Hepatic stellate cell (primary cell): ENCODE data around the gene TMEM94.
"Not testable (repeated sequence)": the region's sequence is repeated elsewhere in the genome, so short reads cannot be mapped to it uniquely, and the experiment has no call there.

Experiments
- DNase-seq: peaks from one replicate; pipeline ENCODE4 v3.0.0; 2011; ENCODE audit warnings: low spot score

The TMEM94 gene

DNA sequence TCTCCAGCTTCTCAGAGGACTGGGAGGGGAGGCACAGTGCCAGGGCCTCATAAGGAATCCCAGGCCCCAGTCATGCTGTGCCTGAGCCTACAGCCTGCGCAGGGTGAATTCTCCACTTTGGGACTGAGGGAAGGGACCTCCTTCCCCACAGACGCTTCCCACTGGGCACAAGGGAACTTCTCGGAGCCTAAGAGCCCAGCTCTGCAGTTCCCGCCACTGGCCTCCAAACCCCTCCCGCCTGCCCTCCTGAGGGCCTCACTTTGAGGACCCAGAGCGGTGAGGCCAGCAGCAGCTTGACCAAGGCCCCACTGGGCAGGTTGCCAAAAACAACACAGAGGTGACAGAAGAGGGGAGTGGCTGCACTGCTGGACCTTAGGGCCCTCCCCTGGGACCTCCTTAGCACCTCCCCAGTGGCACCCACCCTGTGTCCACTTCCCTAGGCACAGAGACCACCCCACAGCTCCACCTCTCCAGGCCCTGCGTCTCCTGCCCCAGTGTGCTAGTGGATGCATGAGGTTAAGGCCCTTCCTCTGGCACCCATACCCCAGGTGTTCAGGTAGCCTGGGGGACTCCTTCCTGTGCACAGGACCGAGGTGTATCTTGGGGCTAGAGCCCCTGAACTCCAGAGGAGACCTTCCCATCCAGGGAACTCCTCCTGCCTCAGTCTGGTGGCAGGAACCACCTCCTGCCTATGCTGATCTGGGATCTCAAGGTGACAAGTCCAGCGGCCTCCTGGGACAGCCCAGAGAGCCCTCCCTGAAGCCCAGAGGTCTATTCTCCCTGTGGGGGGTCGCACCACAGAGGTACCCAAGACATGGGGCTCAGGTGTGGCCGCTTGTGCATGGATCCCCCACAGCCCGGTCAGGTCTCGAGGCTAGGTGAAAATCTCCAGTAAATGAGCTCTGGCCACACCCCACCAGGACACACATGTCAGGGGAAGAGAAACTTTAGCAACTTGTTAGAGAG, 55.5 kb downstream of the TMEM94 start:
- no peak for DNase-seq

DNA sequence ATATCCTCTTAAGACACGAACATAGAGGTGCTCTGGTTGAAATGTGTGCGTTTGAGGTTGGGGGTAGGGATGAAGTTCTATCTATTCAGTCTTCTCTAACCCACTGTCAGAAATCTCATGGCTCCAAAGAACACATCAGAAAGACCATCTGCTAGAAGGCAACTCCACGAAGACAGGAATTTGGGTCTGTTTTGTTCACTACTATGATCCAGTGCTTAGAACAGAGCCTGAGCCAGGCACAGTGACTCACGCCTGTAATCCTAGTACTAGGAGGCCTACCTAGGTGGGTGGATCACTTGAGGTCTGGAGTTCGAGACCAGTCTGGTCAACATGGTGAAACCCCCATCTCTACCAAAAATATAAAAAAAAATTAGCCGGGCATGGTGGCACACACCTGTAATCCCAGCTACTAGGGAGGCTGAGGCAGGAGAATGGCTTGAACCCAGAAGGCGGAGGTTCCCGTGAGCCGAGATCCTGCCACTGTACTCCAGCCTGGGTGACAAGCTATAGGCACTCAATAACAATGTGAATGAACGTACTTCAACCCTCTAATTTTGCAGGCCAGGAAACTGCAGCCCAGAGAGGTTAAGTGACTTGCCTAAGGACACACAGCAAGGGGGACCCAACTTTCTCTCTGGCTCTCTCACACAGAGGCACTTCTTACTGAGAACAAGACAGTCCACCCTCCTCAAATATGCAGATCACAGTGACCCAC, 56.6 kb downstream of the TMEM94 start:
- no peak for DNase-seq

DNA sequence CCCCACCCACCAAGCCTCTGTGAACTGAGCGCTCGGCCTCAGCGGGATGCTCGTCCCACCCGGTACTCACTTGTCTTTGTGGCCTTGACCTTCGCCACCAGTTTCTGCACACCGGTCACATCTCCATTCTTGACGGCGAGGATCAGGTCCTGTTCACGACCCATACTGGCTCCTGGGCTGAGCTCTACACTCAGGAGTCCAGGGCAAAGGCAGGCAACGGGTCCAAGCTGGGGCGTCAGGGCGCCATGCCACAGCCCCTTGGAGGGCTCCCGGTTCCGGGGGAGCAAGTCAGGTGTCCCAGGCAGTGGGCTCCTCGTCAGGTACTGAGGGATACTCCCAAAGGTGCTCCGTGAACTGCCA, 57.2 kb downstream of the TMEM94 start:
- no peak for DNase-seq

DNA sequence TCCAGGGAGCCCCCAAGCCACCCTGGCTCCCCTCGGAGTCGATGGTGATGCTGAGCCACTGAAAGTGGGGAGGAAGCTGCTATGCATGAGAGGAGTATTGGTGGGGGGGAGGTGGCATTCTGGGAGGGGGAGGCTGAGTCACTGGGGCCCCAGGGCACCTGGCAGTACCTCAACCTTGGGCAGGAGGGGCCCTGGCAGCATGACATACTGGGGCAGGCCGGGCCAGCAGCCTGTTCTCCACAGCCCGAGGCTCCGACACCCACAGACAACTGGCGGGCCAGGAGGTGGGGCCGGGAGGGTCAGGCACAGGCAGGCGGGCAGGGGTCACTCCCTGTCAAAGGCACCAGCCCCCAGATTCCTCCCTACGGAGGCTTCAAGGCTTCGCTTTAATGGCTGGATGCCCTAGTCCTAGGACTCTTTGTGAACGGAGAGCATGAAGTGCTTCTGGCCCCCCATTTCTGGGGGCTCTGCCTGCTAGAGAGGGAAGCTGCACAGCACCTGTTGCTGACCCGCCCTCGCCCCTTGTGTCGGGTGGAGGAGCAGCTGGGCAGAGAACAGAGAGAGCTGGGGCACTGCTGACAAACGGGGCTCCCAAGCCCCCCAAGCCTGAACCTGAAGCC, 58.0 kb downstream of the TMEM94 start:
- DNase-seq = no peak

DNA sequence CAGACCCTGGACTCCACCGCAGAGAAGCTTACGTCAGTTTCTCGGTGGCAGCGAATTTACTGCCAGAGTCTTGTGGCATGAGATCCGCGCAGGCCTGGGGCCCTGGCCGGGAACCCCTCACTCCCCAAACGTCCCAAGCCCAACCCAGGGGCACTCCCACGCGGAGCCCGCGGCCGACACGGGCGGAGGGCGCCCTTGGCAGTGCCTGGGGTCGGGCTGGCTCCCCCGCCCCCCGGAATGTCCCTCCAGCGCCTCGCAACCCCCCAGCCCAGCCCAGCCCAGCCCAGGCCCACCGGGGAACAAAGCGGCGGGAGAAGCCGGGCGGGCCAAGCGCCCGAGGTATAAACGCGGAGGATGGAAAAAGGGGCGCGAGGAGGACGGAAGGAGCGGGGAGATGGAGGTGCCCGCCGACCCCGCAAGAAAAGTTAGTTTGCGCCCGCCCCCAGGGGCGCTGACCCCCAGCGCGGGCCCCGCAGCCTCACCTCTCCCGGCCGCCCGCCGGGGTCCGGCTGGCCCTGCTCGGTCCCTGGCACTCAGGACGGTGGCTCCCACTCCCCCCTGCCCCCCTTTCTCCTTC, 58.6 kb downstream of the TMEM94 start:
- peak; percentile 57 for DNase-seq

DNA sequence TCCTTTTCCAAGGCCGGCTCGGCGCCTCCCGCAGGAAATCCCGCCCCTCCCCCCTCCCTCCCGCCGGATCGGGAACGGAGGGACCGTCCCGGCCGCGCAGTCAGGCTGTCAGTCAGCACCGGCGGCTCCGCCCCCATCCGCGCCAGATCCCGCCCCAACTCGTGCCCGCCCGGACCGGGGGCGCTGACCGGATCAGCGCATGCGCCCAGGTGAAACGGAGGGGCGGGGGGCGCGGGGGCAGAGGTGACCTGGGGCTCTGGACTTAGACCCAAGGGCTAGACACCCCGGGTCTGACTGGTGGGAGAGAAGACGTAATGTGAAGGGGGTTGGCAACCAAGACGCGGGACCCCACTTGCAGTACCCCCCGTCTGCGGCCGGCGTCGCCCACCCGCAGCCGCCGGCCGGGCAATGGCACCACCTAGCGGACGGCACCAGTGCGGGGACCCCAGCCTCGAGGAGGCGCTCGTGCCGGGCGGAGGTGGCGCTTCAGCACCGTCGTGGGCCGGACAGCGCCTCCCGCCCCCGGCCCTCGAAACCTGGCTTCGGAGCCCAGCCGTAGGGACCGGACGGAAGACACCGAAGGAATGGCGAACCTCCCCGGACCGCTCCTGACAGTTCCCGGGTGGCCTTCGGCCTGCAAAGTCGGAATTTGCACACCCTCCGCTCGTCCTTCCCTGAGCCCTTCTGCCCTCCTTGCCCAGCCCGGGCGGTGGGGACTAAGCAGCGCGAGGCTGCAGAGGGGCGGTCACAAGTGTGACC, 59.2 kb downstream of the TMEM94 start, which contains the start of gene CASKIN2:
TSS of gene CASKIN2 (minus strand) at position 42 of the 759 bp plus-strand sequence. CDS start 1,733 bp downstream, outside the sequence.
- peak; percentile 100 for DNase-seq

DNA sequence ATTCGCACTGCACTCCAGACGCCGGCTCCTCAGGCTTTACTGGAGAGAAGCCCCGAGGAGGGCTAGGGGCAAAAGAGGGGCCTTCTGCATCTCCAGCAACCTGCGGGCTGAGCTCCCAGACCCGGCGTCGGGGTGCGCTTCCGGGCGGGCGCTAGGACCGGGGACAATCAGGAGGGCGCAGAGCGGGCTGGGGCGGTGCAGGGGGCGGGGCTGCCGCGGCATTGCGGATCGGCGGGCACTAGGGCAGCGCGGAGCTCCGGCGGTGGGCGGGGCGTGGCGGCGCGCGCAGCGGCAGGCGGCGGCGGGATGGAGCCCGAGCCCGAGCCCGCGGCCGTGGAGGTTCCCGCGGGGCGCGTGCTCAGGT, 59.8 kb downstream of the TMEM94 start, which contains the start of gene TSEN54:
TSS of gene TSEN54 (plus strand) at position 274 of the 364 bp plus-strand sequence. CDS start at position 307, 33 bp downstream.
- peak; percentile 98 for DNase-seq

DNA sequence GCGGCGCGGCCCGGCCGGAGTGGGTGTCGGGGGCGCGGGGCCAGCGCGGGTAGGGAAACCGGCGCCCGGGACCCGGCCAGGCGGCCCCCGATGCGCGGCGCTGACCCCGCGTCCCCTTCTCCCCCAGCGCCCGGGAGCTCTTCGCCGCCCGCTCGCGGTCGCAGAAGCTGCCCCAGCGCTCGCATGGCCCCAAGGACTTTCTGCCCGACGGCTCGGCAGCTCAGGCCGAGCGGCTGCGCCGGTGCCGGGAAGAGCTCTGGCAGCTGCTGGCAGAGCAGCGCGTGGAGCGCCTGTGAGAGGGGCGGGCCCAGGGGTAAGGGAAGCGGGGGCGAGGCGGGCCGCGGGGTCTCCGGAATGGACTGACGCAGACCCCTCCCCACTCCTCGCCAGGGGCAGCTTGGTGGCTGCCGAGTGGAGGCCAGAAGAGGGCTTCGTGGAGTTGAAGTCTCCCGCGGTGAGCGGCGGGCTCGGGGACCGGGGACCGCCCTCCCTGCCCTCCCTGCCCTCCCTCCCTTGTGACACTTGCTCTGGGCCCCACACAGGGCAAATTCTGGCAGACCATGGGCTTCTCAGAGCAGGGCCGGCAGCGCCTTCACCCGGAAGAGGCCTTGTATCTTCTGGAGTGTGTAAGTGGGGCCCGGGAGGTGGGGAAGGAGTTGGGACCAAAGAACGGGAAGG, 60.3 kb downstream of the TMEM94 start:
- peak; percentile 58 for DNase-seq

DNA sequence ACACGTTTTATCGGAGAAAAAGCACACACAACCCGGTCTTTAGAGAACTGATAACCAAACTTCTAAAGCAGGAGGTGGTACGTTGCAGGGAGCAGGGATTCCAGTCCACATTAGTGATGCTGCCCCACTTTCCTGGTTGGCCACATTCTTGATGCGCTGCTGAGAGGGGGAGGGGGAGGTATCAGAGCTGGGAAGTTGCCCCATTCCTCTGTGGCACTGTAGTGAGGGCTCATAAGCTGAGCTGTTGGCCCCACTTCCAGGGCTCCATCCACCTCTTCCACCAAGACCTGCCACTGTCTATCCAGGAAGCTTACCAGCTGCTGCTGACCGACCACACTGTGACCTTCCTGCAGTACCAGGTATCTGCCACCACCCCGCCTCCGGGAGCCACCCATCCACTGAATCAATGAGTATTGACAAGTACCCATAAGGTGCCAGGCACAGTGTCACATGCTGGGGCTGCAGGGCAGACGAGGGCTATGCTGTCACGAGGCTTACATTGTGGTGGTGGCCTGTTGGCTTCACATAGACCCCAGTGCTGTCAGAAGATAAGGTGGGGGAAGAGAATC, 60.9 kb downstream of the TMEM94 start:
- DNase-seq = no peak

DNA sequence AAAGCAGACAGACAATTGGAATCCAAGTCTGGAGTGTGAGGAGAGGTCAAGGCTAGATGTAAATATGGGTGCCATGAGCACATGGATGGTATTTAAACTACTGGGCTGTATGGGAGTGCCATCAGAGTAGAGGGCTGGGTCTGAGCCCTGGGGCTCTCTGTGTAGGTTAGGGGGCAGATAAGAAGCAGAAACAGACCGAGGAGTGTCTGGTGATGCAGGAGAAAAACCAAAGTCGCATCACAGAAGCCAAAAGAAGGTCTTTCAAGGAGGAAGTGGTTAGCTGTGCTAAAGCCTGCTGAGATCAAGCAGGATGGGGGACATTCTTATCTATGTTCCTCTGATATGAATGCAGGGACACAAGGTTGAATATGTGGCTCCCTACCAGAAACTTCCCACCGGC, 61.8 kb downstream of the TMEM94 start:
- DNase-seq = no peak

DNA sequence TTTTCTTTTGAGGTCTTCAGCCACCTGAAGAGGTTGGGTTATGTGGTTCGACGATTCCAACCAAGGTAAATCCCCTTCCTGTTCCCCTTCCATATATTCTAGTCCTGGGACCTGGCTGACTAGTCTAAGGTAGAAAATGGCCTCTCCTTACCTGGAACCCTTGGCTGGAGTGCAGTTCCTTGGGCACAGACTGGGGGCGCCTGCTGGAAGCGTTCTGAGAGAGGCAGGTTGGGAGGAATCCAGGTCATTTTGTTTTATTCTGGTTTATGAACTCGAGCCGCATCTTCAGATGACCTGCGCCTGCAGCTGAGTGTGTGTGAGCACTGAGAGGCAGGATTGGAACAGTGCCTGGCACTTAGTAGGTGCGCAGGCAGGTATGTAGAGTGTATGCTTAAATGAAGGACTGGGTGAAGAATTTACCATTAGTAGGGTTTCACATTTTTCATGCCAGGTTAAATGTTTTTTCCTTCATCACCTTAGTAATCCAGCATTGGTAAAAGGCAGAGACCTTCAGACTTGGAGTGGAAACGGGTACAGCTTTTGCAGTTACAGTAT, 62.6 kb downstream of the TMEM94 start:
- DNase-seq = no peak

DNA sequence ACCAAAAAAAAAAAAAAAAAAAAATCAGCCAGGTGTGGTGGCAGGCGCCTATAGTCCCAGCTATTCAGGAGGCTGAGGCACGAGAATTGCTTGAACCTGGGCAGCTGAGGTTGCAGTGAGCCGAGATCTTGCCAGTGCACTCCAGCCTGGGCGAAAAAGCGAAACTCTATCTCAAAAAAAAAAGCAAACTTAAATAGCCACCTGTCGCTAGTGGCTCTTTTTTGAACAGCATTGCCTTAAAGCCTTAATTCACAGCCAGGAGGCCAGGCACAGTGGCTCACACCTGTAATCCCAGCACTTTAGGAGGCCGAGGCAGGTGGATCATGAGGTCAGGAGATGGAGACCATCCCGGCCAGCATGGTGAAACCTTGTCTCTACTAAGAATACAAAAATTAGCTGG, 64.0 kb downstream of the TMEM94 start:
- not testable (repeated sequence) for DNase-seq

DNA sequence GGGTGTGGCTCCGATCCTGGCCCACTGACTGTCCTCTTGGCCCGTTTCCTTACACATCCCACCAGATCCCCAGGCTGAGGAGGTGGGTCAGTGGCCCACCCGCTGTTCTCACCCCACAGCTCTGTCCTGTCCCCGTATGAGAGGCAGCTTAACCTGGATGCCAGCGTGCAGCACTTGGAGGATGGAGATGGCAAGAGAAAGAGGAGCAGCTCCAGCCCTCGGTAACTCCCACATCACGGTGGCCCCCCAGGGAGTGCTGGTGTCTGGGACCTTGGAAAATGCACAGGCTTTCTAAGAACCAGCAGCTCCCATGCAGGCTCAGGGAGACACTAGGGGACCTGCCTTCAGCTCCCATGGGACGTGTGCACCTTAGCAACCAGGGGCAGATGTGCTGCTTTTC, 64.9 kb downstream of the TMEM94 start:
- no peak for DNase-seq

DNA sequence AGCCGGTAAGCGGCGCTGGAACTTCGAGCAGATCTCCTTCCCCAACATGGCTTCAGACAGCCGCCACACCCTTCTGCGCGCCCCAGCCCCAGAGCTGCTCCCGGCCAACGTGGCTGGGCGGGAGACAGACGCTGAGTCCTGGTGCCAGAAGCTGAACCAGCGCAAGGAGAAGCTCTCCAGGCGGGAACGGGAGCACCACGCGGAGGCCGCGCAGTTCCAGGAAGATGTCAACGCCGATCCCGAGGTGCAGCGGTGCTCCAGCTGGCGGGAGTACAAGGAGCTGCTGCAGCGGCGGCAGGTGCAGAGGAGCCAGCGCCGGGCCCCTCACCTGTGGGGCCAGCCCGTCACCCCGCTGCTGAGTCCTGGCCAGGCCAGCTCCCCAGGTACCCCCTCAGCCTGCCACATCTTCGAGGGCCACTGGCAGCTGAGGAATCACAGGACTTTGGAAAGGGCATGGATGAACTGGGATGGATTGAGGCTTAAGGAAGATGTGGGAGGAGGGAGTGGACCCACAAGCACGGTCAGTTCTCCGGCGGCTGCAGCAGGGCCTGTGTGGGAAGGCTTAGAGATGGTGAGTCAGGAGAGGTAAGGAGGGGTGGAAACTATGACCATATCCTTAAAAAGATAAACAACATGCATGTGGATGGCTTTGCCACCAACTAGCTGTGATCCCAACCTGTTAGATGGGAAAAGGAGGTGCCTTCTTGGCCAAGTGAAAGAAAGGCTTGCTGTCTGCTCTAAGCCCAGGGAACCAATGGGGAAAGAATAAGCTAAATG, 65.7 kb downstream of the TMEM94 start:
- no peak for DNase-seq

DNA sequence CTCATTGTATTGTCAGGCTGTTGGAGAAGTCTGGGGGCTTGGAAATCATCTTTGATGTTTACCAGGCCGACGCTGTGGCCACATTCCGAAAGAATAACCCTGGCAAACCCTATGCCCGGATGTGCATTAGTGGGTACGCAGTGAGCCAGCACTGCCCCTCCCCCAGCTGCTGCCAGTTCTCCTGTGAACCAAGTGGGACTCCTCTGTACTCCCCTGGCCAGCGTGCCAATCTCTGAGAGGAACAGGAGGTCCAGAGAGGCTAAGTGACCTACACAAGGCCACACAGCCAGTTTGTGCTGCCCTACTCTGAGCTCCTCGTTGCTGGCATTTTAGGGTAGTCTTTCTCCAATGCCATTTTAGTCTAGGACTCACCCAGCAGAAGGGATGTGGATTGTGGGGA, 67.2 kb downstream of the TMEM94 start:
- no peak for DNase-seq

DNA sequence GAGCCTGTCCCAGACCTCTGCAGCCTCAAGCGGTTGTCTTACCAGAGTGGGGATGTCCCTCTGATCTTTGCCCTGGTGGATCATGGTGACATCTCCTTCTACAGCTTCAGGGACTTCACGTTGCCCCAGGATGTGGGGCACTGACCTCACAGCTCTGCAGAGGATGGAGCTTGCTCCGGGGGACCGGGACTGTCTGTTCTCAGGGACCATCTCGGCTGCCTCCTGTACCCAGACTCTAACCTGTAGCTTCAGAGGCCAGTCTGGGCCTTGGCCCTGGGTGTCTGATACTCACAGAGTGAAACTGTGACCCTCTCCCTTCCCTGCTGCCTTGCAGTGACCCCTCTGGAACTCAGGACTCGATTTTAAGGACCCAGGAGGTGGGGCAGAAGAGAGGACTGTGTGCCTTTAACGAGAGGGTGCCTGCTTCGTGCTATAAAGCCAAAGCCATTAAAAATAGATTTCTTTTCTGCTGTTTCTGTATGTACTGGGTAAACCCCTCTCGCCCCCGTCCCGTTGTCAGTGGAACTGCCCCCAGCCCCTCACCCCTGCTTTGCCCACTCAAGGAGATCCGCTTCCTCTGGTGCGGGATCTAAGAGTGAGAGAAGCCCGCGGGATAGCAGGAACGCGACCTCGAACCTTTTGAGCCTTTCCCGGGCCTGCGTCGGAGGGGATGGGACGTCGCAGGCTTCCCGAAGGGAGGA, 68.0 kb downstream of the TMEM94 start:
- DNase-seq = no peak

DNA sequence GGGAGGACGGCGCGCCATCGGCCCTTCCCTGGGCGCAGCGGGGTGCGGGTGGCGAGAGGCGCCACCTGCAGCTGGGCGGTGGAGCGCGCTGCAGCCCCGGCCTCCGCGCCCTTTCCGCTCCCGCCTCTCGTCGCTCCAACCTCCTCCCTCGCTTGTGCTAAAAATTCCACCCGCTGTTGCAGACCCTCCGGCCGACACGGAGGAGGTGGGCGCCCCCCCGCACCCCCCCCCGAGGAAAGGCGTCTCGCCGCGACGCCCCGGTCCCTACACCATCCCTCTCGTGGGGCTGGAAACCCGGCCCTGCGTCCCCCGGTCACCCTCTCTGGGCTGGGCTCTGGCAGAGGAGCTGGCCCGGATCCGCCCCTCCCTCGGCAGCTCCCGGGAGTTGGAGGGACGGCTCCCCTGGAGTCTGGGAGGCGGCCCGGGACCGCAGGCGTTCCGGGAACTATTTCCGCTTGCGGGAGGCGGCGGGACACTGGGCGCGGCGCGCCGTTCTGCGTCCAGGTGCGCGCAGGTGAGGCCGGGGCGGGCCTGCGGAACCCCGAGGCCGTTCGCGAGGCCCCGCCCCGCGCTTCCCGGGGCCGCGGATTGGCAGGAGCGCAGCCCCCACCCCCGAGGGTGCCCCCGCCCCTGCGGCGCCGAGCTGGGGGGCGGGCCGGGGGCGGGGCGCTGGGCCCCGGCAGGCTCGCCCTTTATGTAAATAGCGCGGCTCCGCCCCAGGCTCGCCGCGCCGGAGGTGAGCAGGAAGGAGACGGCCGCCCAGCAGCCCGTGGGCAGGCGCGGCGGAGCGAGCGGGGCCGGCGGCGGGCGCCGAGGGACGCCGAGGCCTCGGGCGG, 68.8 kb downstream of the TMEM94 start, which contains the start of gene LLGL2:
TSS of gene LLGL2 (plus strand) at position 728 of the 836 bp plus-strand sequence. CDS start 17,730 bp downstream, outside the sequence.
- peak; percentile 72 for DNase-seq
